ENCODE data around the gene MNX1. TPM values are rescaled to one million over a fixed set of nuclear protein-coding genes. Genes with fewer than 3 reads are reported as not detected.

MNX1 gene
- 0.13 TPM in 1 of 2 replicates, not detected in the other for total RNA-seq

- Histone ChIP-seq H3K36me3 (ENCODE audit: control insufficient read depth, insufficient read depth, low read length) (no peaks in the 10 kb centered on the region), H3K4me3 (ENCODE audit: low read depth, low read length) (peak within 1 kb of the TSS; percentile 49), H3K27me3 (ENCODE audit: control insufficient read depth, insufficient read depth, low read length) (peaks cover 58% of the 10 kb centered on the region)
- no peak for TF ChIP-seq CTCF (IDR thresholded peaks at IDR 0.05; ENCODE audit: insufficient read depth, low read length, severe bottlenecking)
- FAIRE-seq (no peak), DNase-seq (ENCODE audit: low read depth) (peak; percentile 13)
Measured at GRCh38 chr7:157010588-157011332, at the start of gene MNX1. MNX1 (minus strand) TSS chr7:157010663; CDS start chr7:157010350, 313 bp downstream.

GRCh38 chr7:157059534-157059933 is 49.1 kb upstream of the MNX1 start:
- TF ChIP-seq CTCF (IDR thresholded peaks at IDR 0.05; ENCODE audit: insufficient read depth, low read length, severe bottlenecking), result no peak
- DNase-seq (ENCODE audit: low read depth), result no peak
- Histone ChIP-seq H3K36me3 (ENCODE audit: control insufficient read depth, insufficient read depth, low read length) (no peaks in the 10 kb centered on the region), H3K27me3 (ENCODE audit: control insufficient read depth, insufficient read depth, low read length) (peaks cover 2% of the 10 kb centered on the region), H3K4me3 (ENCODE audit: low read depth, low read length) (no peak overlapping the region)
- no peak for FAIRE-seq

- no peaks in the 10 kb centered on the region for H3K36me3 ChIP-seq (ENCODE audit: control insufficient read depth, insufficient read depth, low read length)
- TF ChIP-seq CTCF (IDR thresholded peaks at IDR 0.05; ENCODE audit: insufficient read depth, low read length, severe bottlenecking), result no peak
- FAIRE-seq (peak; percentile 83), DNase-seq (ENCODE audit: low read depth) (no peak)
- H3K4me3 ChIP-seq (ENCODE audit: low read depth, low read length), result no peak overlapping the region
- peaks cover 2% of the 10 kb centered on the region for H3K27me3 ChIP-seq (ENCODE audit: control insufficient read depth, insufficient read depth, low read length)
Measured at GRCh38 chr7:157058701-157059100, 48.2 kb upstream of the MNX1 start.

- DNase-seq (ENCODE audit: low read depth), result no peak
- no peak for TF ChIP-seq CTCF (IDR thresholded peaks at IDR 0.05; ENCODE audit: insufficient read depth, low read length, severe bottlenecking)
- Histone ChIP-seq H3K4me3 (ENCODE audit: low read depth, low read length) (no peak overlapping the region), H3K27me3 (ENCODE audit: control insufficient read depth, insufficient read depth, low read length) (peaks cover 2% of the 10 kb centered on the region), H3K36me3 (ENCODE audit: control insufficient read depth, insufficient read depth, low read length) (no peaks in the 10 kb centered on the region)
- no peak for FAIRE-seq
Measured at GRCh38 chr7:157058068-157058467, 47.6 kb upstream of the MNX1 start.

- no peak for TF ChIP-seq CTCF (IDR thresholded peaks at IDR 0.05; ENCODE audit: insufficient read depth, low read length, severe bottlenecking)
- Histone ChIP-seq H3K36me3 (ENCODE audit: control insufficient read depth, insufficient read depth, low read length) (no peaks in the 10 kb centered on the region), H3K27me3 (ENCODE audit: control insufficient read depth, insufficient read depth, low read length) (peaks cover 2% of the 10 kb centered on the region), H3K4me3 (ENCODE audit: low read depth, low read length) (no peak overlapping the region)
- no peak for FAIRE-seq
- DNase-seq (ENCODE audit: low read depth), result no peak
Measured at GRCh38 chr7:157056957-157057902, 46.8 kb upstream of the MNX1 start.
